GM06990 (cell line): Measurements from ENCODE around the gene MLKL.
A peak's percentile ranks its signal among the peaks of the same experiment; 100 is the strongest.

ENCODE experiments used
- DNase-seq: peaks from one replicate; pipeline ENCODE4 v3.0.0-alpha.2; 2011; ENCODE audit not compliant: insufficient read length; ENCODE audit errors: extremely low read depth
- H3K27me3 ChIP-seq: replicated peaks from 2 replicates; pipeline ENCODE4 v1.6.0; 2011; ENCODE audit warnings: low read length; ENCODE audit not compliant: control insufficient read depth, insufficient read depth
- H3K36me3 ChIP-seq: 2 replicates; pipeline ENCODE4 v1.5.1; 2011; ENCODE audit warnings: low read length; ENCODE audit not compliant: control insufficient read depth, insufficient read depth
- H3K4me3 ChIP-seq: replicated peaks from 2 replicates; pipeline ENCODE4 v1.5.1; 2011; ENCODE audit warnings: low read depth, mild to moderate bottlenecking, control low read depth, low read length
- TF ChIP-seq, protein P1 (sequence below): IDR thresholded peaks from 2 replicates; pipeline ENCODE4 v1.5.1; 2011; ENCODE audit warnings: low read length, control low read depth, mild to moderate bottlenecking, inconsistent platforms; ENCODE audit not compliant: insufficient read depth, poor library complexity, severe bottlenecking

MLKL gene

DNA sequence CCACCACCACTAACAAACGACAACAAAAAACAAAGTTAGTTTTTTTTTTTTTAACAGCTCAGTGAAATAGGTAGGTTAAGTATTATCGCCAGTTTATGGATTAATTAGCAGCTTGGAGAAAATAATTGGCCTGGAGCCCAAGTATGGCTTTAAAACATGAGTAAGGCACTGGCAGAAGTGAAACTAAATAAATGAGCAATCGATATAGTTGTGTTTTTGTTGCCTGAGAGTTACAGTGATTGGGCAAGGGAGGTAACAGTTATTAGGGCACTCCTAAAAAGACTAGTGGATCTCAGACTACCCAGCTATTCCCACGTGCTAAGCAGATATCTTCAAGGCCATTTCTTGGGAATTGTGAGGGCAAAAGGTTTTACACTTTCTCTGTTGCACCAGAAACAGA, 2.4 kb downstream of the MLKL start:
- no peak for DNase-seq
- TF ChIP-seq, protein P1, sequence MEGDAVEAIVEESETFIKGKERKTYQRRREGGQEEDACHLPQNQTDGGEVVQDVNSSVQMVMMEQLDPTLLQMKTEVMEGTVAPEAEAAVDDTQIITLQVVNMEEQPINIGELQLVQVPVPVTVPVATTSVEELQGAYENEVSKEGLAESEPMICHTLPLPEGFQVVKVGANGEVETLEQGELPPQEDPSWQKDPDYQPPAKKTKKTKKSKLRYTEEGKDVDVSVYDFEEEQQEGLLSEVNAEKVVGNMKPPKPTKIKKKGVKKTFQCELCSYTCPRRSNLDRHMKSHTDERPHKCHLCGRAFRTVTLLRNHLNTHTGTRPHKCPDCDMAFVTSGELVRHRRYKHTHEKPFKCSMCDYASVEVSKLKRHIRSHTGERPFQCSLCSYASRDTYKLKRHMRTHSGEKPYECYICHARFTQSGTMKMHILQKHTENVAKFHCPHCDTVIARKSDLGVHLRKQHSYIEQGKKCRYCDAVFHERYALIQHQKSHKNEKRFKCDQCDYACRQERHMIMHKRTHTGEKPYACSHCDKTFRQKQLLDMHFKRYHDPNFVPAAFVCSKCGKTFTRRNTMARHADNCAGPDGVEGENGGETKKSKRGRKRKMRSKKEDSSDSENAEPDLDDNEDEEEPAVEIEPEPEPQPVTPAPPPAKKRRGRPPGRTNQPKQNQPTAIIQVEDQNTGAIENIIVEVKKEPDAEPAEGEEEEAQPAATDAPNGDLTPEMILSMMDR: no peak
- peak overlapping the region; percentile 50 for H3K4me3 ChIP-seq
- H3K27me3 ChIP-seq: no peaks in the 10 kb centered on the region
- H3K36me3 ChIP-seq: peaks cover 5% of the 10 kb centered on the region

DNA sequence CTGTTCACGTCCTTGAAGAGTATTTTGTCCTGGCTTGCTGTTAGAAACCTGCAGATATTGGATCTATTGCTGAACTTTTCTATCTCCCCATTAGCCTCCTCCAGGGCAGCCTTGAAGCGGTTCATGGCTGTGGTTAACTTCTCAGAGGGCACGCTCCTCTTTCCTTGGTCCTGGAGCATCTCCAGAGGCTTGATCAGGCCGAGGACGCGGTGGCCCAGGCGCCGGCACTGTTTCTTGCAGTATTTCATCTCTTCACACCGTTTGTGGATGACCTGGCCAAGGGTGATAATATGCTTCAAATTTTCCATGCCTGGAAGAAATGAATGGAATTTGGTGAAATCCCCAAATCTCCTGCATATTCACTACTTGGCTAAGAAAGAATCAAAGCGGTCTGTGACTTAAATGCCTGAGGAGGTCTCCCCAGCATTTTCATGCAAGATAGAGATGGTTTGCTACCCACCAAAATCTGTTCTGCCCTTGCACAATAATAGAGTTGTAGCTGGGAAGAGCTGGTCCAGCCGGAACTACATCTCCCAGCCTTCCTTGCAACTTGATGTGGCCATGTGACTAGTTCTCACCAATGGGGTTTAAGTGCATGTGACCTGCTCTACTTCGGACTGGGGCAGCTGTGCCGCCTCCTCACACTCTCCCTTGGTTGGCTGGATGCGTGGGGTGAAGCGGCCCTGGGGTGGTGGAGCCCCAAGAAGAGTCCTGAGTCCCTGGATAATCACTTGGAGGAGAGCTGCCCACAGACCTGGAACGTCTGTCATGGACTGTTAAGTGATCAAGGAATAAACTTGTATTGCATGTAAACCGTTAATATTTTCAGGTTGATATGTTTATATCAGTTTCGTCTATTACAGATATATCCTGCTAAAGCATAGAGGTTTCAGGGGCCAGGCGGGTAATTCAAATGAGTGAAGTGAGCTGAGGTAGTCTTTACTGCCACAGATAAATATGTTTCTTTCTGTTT, 4.9 kb downstream of the MLKL start:
- TF ChIP-seq, protein P1: no peak
- DNase-seq: peak; percentile 71
- H3K4me3 ChIP-seq: peak overlapping the region; percentile 47
- peaks cover 8% of the 10 kb centered on the region for H3K36me3 ChIP-seq
- H3K27me3 ChIP-seq: no peaks in the 10 kb centered on the region

DNA sequence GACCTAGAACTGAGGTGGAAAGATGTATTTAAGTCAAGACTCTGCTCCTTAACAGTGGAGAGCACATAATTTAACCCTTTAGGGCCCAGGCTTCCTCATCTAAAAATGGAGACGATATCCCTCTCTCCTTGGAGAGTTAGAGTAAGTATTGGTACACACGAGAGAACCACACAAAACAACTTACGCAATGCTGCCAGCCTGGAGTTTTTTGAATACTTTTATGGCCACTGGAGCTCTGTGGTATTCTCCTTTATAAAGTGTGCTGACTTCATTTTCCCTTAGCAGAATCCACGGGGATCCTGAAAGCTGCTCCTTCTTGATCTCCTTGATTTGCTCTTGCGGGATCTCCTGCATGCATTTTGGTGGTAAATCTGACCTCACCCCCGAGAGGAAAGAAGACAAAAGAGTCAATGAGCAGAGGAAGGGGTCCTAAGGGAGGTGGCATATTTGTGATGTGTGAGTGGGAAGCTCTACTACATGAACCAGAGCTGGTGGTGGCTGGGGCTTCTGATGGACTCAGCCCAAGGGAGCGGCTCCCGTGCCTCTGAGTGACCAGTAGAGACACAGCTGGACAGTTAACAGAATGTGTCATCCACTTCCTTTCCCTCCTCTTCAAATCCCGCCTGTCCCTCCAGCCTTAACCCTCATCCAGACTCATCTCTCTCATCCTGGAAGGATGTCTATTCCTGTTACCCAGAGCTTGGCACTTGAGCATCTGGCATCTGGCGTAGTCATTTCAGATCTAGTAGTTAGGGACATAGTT, 9.4 kb downstream of the MLKL start:
- no peak overlapping the region for H3K4me3 ChIP-seq
- TF ChIP-seq, protein P1: no peak
- H3K27me3 ChIP-seq: no peaks in the 10 kb centered on the region
- peaks cover 8% of the 10 kb centered on the region for H3K36me3 ChIP-seq
- no peak for DNase-seq

DNA sequence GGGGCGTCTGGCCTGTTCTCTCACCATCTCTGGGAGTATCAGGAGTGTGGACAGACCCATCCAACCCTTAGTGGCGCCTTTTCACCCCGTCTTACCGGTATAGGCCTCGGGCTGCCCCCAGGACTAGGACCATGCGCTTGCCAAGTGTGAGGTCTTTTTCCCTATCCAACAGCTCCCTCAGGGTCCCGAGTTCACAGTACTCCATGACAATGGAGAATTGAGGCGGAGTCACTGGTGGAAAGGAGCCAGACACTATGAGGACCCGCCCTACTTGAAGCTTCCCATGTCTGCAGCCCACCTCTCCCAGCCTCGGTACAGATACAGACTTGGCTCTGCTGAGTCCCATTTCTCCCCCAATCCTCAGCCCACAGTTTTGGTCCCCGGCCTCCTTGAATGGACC, 18.1 kb downstream of the MLKL start:
- peaks cover 8% of the 10 kb centered on the region for H3K36me3 ChIP-seq
- no peak overlapping the region for H3K4me3 ChIP-seq
- no peak for DNase-seq
- TF ChIP-seq, protein P1: no peak
- H3K27me3 ChIP-seq: no peaks in the 10 kb centered on the region

DNA sequence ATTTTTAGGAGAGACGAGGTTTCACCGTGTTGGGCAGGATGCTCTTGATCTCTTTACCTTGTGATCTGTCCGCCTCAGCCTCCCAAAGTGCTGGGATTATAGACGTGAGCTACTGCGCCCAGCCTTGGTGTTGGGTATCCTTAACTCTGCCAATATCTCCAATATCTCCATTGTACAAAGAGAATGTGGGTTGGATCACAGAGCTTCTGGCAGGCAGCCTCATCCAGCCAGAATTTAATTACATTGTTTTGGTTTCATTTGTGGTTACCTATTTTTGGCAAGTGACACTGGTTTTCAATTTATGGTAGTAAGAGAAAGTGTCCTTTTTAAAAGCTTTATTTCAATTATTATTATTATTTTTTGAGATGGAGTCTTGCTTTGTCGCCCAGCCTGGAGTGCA, 20.0 kb downstream of the MLKL start:
- peaks cover 10% of the 10 kb centered on the region for H3K36me3 ChIP-seq
- H3K4me3 ChIP-seq: no peak overlapping the region
- TF ChIP-seq, protein P1: no peak
- no peaks in the 10 kb centered on the region for H3K27me3 ChIP-seq
- no peak for DNase-seq
